Progenitor cell of endocrine pancreas (in vitro differentiated cells): ENCODE data around the gene RALA. TPM values are rescaled to one million over a fixed set of nuclear protein-coding genes. Genes with fewer than 3 reads are reported as not detected.

Source experiments
- DNase-seq: peaks from one replicate; pipeline ENCODE4 v3.0.0; 2021; ENCODE audit warnings: low spot score; ENCODE audit not compliant: unreplicated experiment
- H3K27ac Mint-ChIP-seq: 2 replicates; pipeline ENCODE4 v1.8.0; 2021; ENCODE audit warnings: mild to moderate bottlenecking, moderate library complexity, mixed read lengths
- H3K27me3 Mint-ChIP-seq: 2 replicates; pipeline ENCODE4 v1.8.0; 2021; ENCODE audit warnings: mixed read lengths
- H3K36me3 Mint-ChIP-seq: 2 replicates; pipeline ENCODE4 v1.8.0; 2022; ENCODE audit warnings: mixed read lengths; ENCODE audit not compliant: insufficient read depth
- H3K4me1 Mint-ChIP-seq: 2 replicates; pipeline ENCODE4 v1.8.0; 2021; ENCODE audit warnings: low read depth, mixed read lengths
- H3K4me3 Mint-ChIP-seq: 2 replicates; pipeline ENCODE4 v1.8.0; 2021; ENCODE audit warnings: low read depth, mild to moderate bottlenecking, moderate library complexity, mixed read lengths
- H3K9me3 Mint-ChIP-seq: 2 replicates; pipeline ENCODE4 v1.8.0; 2021; ENCODE audit warnings: low read depth, mixed read lengths
- CTCF ChIP-seq: fragments of 200-600 bp; sonication (generic); IDR thresholded peaks from one replicate; pipeline ENCODE4 v1.5.0; 2021; ENCODE audit warnings: antibody characterized with exemption, mild to moderate bottlenecking; ENCODE audit not compliant: unreplicated experiment
- long read RNA-seq: library from polyadenylated mRNA; unstranded; transcript quantifications from one replicate; pipeline ENCODE4 v2.0.0, GENCODE V29; 2020
- total RNA-seq: library from RNA; stranded (reverse); gene quantifications from 2 replicates; pipeline ENCODE4 v1.2.1, GENCODE V29; 2021

RALA gene
- total RNA-seq = 39.6 and 42.4 TPM in 2 replicates
- long read RNA-seq, transcript RALA-201 (5 exons, 2,880 nt) = major isoform, 250 of 269 reads
- long read RNA-seq, partial matches to known transcripts = 11 of 269 reads
- long read RNA-seq, other reads (novel, unspliced or antisense) = 5 of 269 reads

- peak; percentile 85 for DNase-seq
- H3K36me3 Mint-ChIP-seq = no peaks in the 10 kb centered on the region
- TF ChIP-seq CTCF = no peak
- H3K27ac Mint-ChIP-seq = peak within 1 kb of the TSS; percentile 99
- H3K9me3 Mint-ChIP-seq = no peaks in the 10 kb centered on the region
- no peaks in the 10 kb centered on the region for H3K27me3 Mint-ChIP-seq
- H3K4me1 Mint-ChIP-seq = peaks cover 36% of the 10 kb centered on the region
- peak within 1 kb of the TSS; percentile 91 for H3K4me3 Mint-ChIP-seq
Measured at GRCh38 chr7:39623047-39623731, at the start of gene RALA. RALA (plus strand) TSS chr7:39623572; CDS start chr7:39686668, 63,096 bp downstream.

- TF ChIP-seq CTCF = no peak
- no peak overlapping the region for H3K27ac Mint-ChIP-seq
- no peaks in the 10 kb centered on the region for H3K27me3 Mint-ChIP-seq
- peaks cover under 1% of the 10 kb centered on the region for H3K4me1 Mint-ChIP-seq
- peaks cover 22% of the 10 kb centered on the region for H3K36me3 Mint-ChIP-seq
- H3K9me3 Mint-ChIP-seq = peaks cover 3% of the 10 kb centered on the region
- no peak overlapping the region for H3K4me3 Mint-ChIP-seq
- no peak for DNase-seq
Measured at GRCh38 chr7:39574673-39575349, 48.6 kb upstream of the RALA start.

GRCh38 chr7:39577229-39577874, 46.0 kb upstream of the RALA start:
- no peak for DNase-seq
- peaks cover 20% of the 10 kb centered on the region for H3K36me3 Mint-ChIP-seq
- H3K27ac Mint-ChIP-seq = no peak overlapping the region
- no peaks in the 10 kb centered on the region for H3K4me1 Mint-ChIP-seq
- peaks cover 3% of the 10 kb centered on the region for H3K9me3 Mint-ChIP-seq
- no peak for TF ChIP-seq CTCF
- H3K27me3 Mint-ChIP-seq = no peaks in the 10 kb centered on the region
- no peak overlapping the region for H3K4me3 Mint-ChIP-seq

- H3K36me3 Mint-ChIP-seq = peaks cover 12% of the 10 kb centered on the region
- no peak overlapping the region for H3K27ac Mint-ChIP-seq
- TF ChIP-seq CTCF = peak; percentile 88
- H3K4me1 Mint-ChIP-seq = no peaks in the 10 kb centered on the region
- H3K27me3 Mint-ChIP-seq = no peaks in the 10 kb centered on the region
- peak; percentile 41 for DNase-seq
- no peak overlapping the region for H3K4me3 Mint-ChIP-seq
- peaks cover 3% of the 10 kb centered on the region for H3K9me3 Mint-ChIP-seq
Measured at GRCh38 chr7:39580149-39580874, 43.1 kb upstream of the RALA start.

- H3K4me1 Mint-ChIP-seq = no peaks in the 10 kb centered on the region
- no peak overlapping the region for H3K4me3 Mint-ChIP-seq
Measured at GRCh38 chr7:39582536-39582935, 40.8 kb upstream of the RALA start.

More at GRCh38 chr7:39582536-39582935, 40.8 kb upstream of the RALA start:
- TF ChIP-seq CTCF = no peak
- Mint-ChIP-seq H3K27me3 (no peaks in the 10 kb centered on the region), H3K9me3 (no peaks in the 10 kb centered on the region), H3K27ac (no peak overlapping the region), H3K36me3 (peaks cover 6% of the 10 kb centered on the region)
- no peak for DNase-seq
